GM10266 (cell line): ENCODE results near the gene CSDE1.
"Not testable (repeated sequence)": the region's sequence is repeated elsewhere in the genome, so short reads cannot be mapped to it uniquely, and the experiment has no call there.

Source experiments
- DNase-seq: peaks from one replicate; pipeline ENCODE4 v3.0.0; 2012; ENCODE audit errors: extremely low spot score
- CTCF ChIP-seq: IDR thresholded peaks from 2 replicates; pipeline ENCODE4 v1.5.1; 2012; ENCODE audit warnings: mild to moderate bottlenecking, low read depth; ENCODE audit not compliant: control insufficient read depth, insufficient read depth; ENCODE audit errors: missing control alignments

Gene CSDE1

GRCh38 chr1:114779722-114780121 is 21.9 kb upstream of the CSDE1 start:
- no peak for DNase-seq
- TF ChIP-seq CTCF: no peak

- not testable (repeated sequence) for DNase-seq
Measured at GRCh38 chr1:114776726-114777125, 18.9 kb upstream of the CSDE1 start.

- TF ChIP-seq CTCF: no peak
- DNase-seq: no peak
Measured at GRCh38 chr1:114771992-114772391, 14.2 kb upstream of the CSDE1 start.

- no peak for TF ChIP-seq CTCF
- no peak for DNase-seq
Measured at GRCh38 chr1:114770989-114771388, 13.2 kb upstream of the CSDE1 start.

GRCh38 chr1:114764689-114765088 is 6.9 kb upstream of the CSDE1 start:
- no peak for TF ChIP-seq CTCF
- DNase-seq: no peak

- no peak for DNase-seq
- TF ChIP-seq CTCF: no peak
Measured at GRCh38 chr1:114758256-114758832, 560 bp upstream of the CSDE1 start.

- TF ChIP-seq CTCF: no peak
- DNase-seq: no peak
Measured at GRCh38 chr1:114756949-114757454, 782 bp downstream of the CSDE1 start.
